Central memory CD8-positive, alpha-beta T cell (primary cell): ENCODE measurements around the gene VAV1.

Source experiments
- ATAC-seq: fragments of 150-1000 bp; cut with Tn5 transposase; replicated peaks from 2 replicates; pipeline ENCODE4 v1.10.0; 2022; ENCODE audit warnings: mild to moderate bottlenecking, moderate FRiP score, moderate number of reproducible peaks; ENCODE audit not compliant: poor library complexity, severe bottlenecking; ENCODE audit errors: extremely low read depth
- DNase-seq, 2 donors: peaks; one replicate each; pipeline ENCODE4 v3.0.0; 2021; ENCODE audit warnings: low spot score in 2 of 2
- H3K27ac Mint-ChIP-seq: one replicate; pipeline ENCODE4 v1.8.0; 2022; ENCODE audit warnings: low read depth, mild to moderate bottlenecking, moderate library complexity, mixed read lengths
- H3K27me3 Mint-ChIP-seq: one replicate; pipeline ENCODE4 v1.8.0; 2022; ENCODE audit warnings: mixed read lengths
- H3K36me3 Mint-ChIP-seq: one replicate; pipeline ENCODE4 v1.8.0; 2022; ENCODE audit warnings: mild to moderate bottlenecking, moderate library complexity, mixed read lengths; ENCODE audit not compliant: insufficient read depth
- H3K4me1 Mint-ChIP-seq: one replicate; pipeline ENCODE4 v1.8.0; 2022; ENCODE audit warnings: mixed read lengths
- H3K4me3 Mint-ChIP-seq: one replicate; pipeline ENCODE4 v1.8.0; 2022; ENCODE audit warnings: mild to moderate bottlenecking, moderate library complexity, mixed read lengths
- H3K9me3 Mint-ChIP-seq: one replicate; pipeline ENCODE4 v1.8.0; 2022; ENCODE audit warnings: mixed read lengths

VAV1 gene

DNA sequence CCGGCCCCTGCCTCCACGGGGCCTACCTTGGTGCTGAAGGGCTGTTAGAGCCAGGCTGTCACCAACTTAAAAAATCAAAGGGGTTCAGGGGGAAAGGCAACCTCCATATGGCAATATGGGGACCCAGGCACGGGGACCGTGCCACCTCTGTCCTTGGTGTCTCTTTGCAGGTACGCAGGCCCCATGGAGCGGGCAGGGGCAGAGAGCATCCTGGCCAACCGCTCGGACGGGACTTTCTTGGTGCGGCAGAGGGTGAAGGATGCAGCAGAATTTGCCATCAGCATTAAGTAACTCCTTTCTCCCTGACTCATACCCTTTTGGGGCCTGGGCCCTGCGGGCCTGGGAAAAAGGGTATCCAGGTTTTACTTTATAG lies 75.3 kb downstream of the VAV1 start:
- Mint-ChIP-seq H3K36me3 (peaks cover 58% of the 10 kb centered on the region), H3K4me3 (no peak overlapping the region), H3K4me1 (no peaks in the 10 kb centered on the region), H3K27ac (peak overlapping the region; percentile 61), H3K9me3 (no peaks in the 10 kb centered on the region), H3K27me3 (no peaks in the 10 kb centered on the region)
- ATAC-seq: no peak
- DNase-seq: no peak

- H3K9me3 Mint-ChIP-seq: no peaks in the 10 kb centered on the region
- H3K4me1 Mint-ChIP-seq: no peaks in the 10 kb centered on the region
- no peak overlapping the region for H3K27ac Mint-ChIP-seq
- no peak overlapping the region for H3K4me3 Mint-ChIP-seq
- ATAC-seq: no peak
- H3K36me3 Mint-ChIP-seq: peaks cover 57% of the 10 kb centered on the region
- no peaks in the 10 kb centered on the region for H3K27me3 Mint-ChIP-seq
- DNase-seq: no peak
Observed at GRCh38 chr19:6848986-6849385, 76.5 kb downstream of the VAV1 start.

DNA sequence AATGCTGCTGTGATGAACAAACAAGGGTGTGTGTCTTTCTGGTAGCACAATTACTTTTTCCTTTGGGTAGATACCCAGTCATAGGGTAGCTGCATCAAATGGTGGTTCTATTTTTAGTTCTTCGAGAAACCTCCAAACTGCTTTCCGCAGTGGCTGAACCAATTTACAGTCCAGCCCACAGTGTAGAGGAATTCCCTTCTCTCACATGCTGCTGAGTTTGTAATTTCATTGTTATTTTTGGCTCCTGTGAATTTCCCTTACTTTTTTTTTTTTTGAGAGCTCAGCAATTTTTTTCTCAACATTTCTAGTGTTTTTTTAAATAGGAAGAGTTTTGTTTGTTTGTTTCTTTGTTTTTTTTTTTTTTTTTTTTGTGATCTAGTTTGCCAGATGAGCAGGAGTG lies 77.4 kb downstream of the VAV1 start:
- DNase-seq: no peak
- H3K36me3 Mint-ChIP-seq: peaks cover 60% of the 10 kb centered on the region
- H3K27me3 Mint-ChIP-seq: no peaks in the 10 kb centered on the region
- no peaks in the 10 kb centered on the region for H3K9me3 Mint-ChIP-seq
- H3K4me1 Mint-ChIP-seq: no peaks in the 10 kb centered on the region
- no peak overlapping the region for H3K4me3 Mint-ChIP-seq
- ATAC-seq: no peak
- no peak overlapping the region for H3K27ac Mint-ChIP-seq

DNA sequence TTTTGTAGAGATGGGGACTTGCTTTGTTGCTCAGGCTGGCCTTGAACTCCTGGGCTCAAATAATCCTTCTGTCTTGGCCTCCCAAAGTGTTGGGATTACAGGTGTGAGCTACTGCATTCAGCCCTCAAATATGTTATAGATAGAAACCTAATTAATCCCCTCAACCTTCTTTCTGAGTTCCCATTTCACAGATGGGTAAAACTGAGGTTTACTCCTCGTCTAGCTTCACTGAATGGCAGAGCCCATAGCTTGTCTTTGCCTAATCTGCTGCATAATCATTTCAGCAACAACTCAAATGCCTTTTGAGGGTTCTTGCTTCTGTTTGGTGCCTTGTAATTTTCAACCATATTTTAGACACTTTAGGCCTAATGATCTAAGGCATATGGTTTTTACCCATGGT lies 78.9 kb downstream of the VAV1 start:
- no peaks in the 10 kb centered on the region for H3K9me3 Mint-ChIP-seq
- H3K36me3 Mint-ChIP-seq: peaks cover 69% of the 10 kb centered on the region
- H3K27ac Mint-ChIP-seq: peak overlapping the region; percentile 16

DNA sequence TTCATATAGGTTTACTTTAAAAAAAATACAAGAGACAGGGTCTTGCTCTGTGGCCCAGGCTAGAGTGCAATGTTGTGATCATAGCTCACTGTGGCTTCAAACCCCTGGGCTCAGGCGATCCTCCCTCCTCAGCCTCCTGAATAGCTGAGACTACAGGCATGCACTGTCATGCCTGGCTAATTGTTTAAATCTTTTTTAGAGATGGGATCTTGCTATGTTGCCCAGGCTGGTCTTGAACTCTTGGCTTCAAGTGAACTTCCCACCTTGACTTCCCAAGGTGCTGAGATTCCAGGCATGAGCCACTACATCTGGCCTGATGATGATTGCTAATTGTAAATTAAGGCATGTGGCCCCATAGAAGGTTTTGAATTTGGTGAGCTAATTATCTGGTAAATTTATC lies 79.5 kb downstream of the VAV1 start:
- no peaks in the 10 kb centered on the region for H3K9me3 Mint-ChIP-seq
- DNase-seq (no peak), ATAC-seq (no peak)
- peaks cover 73% of the 10 kb centered on the region for H3K36me3 Mint-ChIP-seq
- no peak overlapping the region for H3K4me3 Mint-ChIP-seq
- H3K27ac Mint-ChIP-seq: no peak overlapping the region
- H3K27me3 Mint-ChIP-seq: no peaks in the 10 kb centered on the region
- no peaks in the 10 kb centered on the region for H3K4me1 Mint-ChIP-seq

More for the DNA sequence above, 78.9 kb downstream of the VAV1 start:
- ATAC-seq (no peak), DNase-seq (no peak)
- Mint-ChIP-seq H3K27me3 (no peaks in the 10 kb centered on the region), H3K4me3 (no peak overlapping the region), H3K4me1 (no peaks in the 10 kb centered on the region)

DNA sequence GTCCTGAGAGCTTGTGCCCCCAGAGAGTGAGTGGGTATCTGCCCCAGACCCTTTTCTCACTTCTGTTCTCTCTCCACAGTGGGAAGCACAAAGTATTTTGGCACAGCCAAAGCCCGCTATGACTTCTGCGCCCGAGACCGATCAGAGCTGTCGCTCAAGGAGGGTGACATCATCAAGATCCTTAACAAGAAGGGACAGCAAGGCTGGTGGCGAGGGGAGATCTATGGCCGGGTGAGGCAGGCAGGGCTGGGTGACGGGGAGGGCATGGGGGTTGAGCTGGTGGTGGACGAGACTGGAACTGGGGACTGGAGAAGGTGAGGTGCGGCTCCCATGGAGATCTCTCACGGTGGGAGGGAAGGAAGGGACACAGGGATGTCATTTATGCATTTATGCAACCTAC lies 81.4 kb downstream of the VAV1 start:
- Mint-ChIP-seq H3K27ac (peak overlapping the region; percentile 68), H3K9me3 (no peaks in the 10 kb centered on the region), H3K4me3 (no peak overlapping the region), H3K36me3 (peaks cover 64% of the 10 kb centered on the region), H3K4me1 (no peaks in the 10 kb centered on the region), H3K27me3 (no peaks in the 10 kb centered on the region)
- DNase-seq (no peak), ATAC-seq (no peak)

- Mint-ChIP-seq H3K27ac (peak overlapping the region; percentile 68), H3K36me3 (peaks cover 62% of the 10 kb centered on the region), H3K4me1 (no peaks in the 10 kb centered on the region), H3K27me3 (no peaks in the 10 kb centered on the region), H3K4me3 (no peak overlapping the region), H3K9me3 (no peaks in the 10 kb centered on the region)
- no peak for DNase-seq
- ATAC-seq: no peak
Observed at GRCh38 chr19:6854758-6855157, 82.2 kb downstream of the VAV1 start.

- no peaks in the 10 kb centered on the region for H3K27me3 Mint-ChIP-seq
- peaks cover 5% of the 10 kb centered on the region for H3K4me1 Mint-ChIP-seq
- peak overlapping the region; percentile 42 for H3K27ac Mint-ChIP-seq
- ATAC-seq (no peak), DNase-seq (no peak)
- H3K9me3 Mint-ChIP-seq: no peaks in the 10 kb centered on the region
- no peak overlapping the region for H3K4me3 Mint-ChIP-seq
- H3K36me3 Mint-ChIP-seq: peaks cover 55% of the 10 kb centered on the region
Observed at GRCh38 chr19:6856749-6857372, 84.4 kb downstream of the VAV1 start.

- DNase-seq: no peak
Observed at GRCh38 chr19:6861683-6862286, 89.3 kb downstream of the VAV1 start.

DNA sequence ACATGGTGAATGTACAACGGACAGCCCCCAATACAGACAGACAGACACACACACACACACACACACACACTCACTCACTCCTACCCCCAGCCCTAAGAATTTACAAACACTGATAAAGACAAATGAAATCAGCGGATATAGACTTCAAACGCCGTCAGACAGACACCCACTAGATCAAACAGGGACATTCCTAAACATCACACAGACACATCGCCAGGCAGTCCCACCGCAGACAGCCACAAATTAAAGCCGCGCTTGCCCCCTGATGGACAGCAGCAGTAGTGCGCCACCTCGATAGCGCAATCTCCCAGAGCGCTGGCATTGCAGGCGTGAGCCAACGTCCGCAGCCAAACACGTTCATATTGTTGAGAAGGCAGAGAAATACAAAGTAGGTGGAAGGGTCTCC lies 90.2 kb downstream of the VAV1 start:
- peak overlapping the region; percentile 92 for H3K27ac Mint-ChIP-seq
- no peaks in the 10 kb centered on the region for H3K9me3 Mint-ChIP-seq
- DNase-seq (peak; percentile 87 to 92), ATAC-seq (peak; percentile 92)
- peaks cover 22% of the 10 kb centered on the region for H3K4me1 Mint-ChIP-seq
- H3K27me3 Mint-ChIP-seq: no peaks in the 10 kb centered on the region
- H3K36me3 Mint-ChIP-seq: peaks cover 26% of the 10 kb centered on the region
- H3K4me3 Mint-ChIP-seq: peak overlapping the region; percentile 83

More at GRCh38 chr19:6861683-6862286, 89.3 kb downstream of the VAV1 start:
- ATAC-seq: no peak
- no peak overlapping the region for H3K4me3 Mint-ChIP-seq
- H3K4me1 Mint-ChIP-seq: peaks cover 22% of the 10 kb centered on the region
- peaks cover 31% of the 10 kb centered on the region for H3K36me3 Mint-ChIP-seq
- no peaks in the 10 kb centered on the region for H3K9me3 Mint-ChIP-seq
- no peaks in the 10 kb centered on the region for H3K27me3 Mint-ChIP-seq
- peak overlapping the region; percentile 92 for H3K27ac Mint-ChIP-seq

DNA sequence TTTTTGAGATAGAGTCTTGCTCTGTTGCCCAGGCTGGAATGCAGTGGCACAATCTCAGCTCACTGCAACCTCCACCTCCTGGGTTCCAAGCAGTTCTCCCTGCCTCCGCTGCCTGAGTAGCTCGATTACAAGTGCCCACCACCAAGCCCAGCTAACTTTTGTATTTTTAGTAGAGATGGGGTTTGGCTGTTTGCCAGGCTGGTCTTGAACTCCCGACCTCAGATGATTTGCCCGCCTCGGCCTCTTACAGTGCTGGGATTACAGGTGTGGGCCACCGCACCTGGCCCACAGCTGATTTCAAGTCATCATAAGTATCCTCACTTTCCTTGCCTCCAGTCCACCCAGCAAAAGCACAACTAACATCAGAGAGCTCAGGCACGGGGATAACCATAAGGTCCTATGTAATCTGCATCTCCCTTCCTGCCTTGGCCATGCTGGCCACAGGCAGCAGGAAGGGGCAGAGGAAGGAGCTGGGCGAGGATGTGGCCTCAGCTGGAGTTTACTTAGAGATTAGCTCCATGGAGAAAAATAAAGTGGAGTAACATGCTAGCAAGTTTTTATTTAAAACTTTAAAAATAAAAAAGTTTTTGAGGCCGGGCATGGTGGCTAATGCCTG lies 91.9 kb downstream of the VAV1 start:
- no peaks in the 10 kb centered on the region for H3K27me3 Mint-ChIP-seq
- H3K27ac Mint-ChIP-seq: no peak overlapping the region
- DNase-seq: no peak
- H3K36me3 Mint-ChIP-seq: peaks cover 20% of the 10 kb centered on the region
- peaks cover 22% of the 10 kb centered on the region for H3K4me1 Mint-ChIP-seq
- no peak for ATAC-seq
- H3K9me3 Mint-ChIP-seq: no peaks in the 10 kb centered on the region
- no peak overlapping the region for H3K4me3 Mint-ChIP-seq

DNA sequence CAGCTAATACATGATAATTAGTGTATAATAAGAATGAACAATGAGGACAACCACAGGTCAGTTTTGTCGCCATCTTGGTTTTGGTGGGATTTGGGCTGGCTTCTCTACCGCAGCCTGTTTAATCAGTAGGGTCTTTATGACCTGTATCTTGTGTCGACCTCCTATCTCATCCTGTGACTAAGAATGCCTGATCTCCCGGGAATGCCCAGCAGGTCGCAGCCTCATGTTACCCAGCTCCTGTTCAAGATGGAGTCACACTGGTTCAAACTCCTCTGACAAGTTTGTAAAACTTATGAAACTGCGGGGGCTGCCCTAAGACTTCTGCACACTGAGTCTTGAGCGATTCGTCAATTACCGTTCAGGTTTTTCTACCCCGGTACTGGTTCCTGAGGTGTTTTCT lies 93.3 kb downstream of the VAV1 start:
- Mint-ChIP-seq H3K9me3 (no peaks in the 10 kb centered on the region), H3K36me3 (peaks cover 17% of the 10 kb centered on the region), H3K4me3 (no peak overlapping the region), H3K27ac (no peak overlapping the region), H3K4me1 (peaks cover 22% of the 10 kb centered on the region), H3K27me3 (no peaks in the 10 kb centered on the region)
- no peak for DNase-seq
- ATAC-seq: no peak

DNA sequence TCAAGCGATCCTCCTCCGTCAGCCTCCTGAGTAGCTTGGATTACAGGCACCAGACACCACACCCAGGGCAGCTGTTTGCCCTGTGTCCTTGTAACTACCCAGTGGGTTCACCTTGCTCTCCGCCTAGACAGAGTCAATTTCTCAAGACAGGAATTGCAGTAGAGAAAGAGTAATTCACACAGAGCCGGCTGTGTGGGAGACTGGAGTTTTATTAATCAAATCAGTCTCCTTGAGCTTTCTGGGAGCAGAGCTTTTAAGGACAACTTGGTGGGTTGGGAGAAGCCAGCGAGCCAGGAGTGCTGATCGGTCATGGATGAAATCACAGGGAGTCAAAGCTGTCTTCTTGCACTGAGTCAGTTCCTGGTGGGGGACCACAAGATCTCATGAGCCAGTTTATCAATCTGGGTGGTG lies 94.2 kb downstream of the VAV1 start:
- Mint-ChIP-seq H3K4me1 (peaks cover 18% of the 10 kb centered on the region), H3K4me3 (no peak overlapping the region), H3K27me3 (no peaks in the 10 kb centered on the region), H3K27ac (no peak overlapping the region), H3K36me3 (peaks cover 15% of the 10 kb centered on the region), H3K9me3 (no peaks in the 10 kb centered on the region)
- DNase-seq (no peak), ATAC-seq (no peak)
